ENCODE measurements around the gene TMEM135.

Gene TMEM135

DNA sequence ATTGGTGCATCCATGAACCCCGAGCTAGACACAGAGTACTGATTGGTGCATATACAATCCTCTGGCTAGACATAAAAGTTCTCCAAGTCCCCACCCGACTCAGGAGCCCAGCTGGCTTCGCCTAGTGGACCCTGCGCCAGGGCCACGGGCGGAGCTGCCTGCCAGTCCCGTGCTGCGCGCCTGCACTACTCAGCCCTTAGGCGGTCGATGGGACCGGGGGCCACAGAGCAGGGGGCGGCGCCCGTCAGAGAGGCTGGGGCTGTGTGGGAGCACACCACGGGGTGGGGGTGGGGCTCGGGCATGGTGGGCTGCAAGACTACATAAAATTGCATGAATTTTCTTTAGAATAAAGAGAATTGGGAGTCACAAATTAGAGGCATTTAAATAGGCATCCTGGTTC, 248.6 kb downstream of the TMEM135 start:
- no peaks in the 10 kb centered on the region for H3K27me3 ChIP-seq (ENCODE audit: control insufficient read depth in 1 of 2, insufficient read depth in 2 of 2, low read length in 2 of 2)
- no peaks in the 10 kb centered on the region for H3K9me3 ChIP-seq (ENCODE audit: control insufficient read depth in 1 of 2, low read length in 2 of 2)
- H3K4me1 ChIP-seq (ENCODE audit: control insufficient read depth in 1 of 2, insufficient read depth in 2 of 2, low read length in 2 of 2): no peaks in the 10 kb centered on the region
- H3K9ac ChIP-seq (ENCODE audit: low read depth in 1 of 2, low read length in 2 of 2): no peak overlapping the region
- H3K36me3 ChIP-seq (ENCODE audit: control insufficient read depth in 1 of 2, insufficient read depth in 2 of 2, low read length in 2 of 2): no peaks in the 10 kb centered on the region
- no peak overlapping the region for H3K4me3 ChIP-seq (ENCODE audit: low read depth in 1 of 2, low read length in 2 of 2)
- no peak overlapping the region for H3K27ac ChIP-seq (ENCODE audit: low read depth, low read length)

DNA sequence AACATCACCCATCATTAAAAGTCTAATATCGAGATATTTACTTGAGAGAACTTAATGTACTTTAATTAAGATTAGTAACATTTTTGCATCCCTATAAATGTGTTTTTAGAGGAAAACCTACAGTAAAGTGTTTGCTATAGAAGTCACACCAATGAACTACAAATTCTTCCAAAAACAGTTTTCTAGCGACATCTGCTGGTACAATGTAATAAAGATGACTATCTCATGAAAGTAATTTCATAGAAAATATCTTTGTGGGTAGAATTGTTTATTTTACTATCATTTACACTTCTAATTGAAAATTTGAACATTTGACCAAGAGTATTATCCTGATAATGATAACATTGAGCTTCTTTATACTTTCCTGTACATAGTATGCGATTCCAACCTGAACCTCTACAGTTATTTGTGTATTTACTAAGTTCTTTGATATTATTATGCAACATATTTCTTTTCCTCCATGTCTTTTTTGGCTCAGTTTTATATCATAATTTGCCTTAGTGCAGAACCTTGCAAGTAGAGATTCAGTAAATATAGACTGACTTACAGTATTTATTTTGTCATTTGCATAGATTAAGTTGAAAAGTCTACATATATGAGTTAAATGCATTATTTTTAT, 252.7 kb downstream of the TMEM135 start:
- H3K27ac ChIP-seq (ENCODE audit: low read depth, low read length): no peak overlapping the region

DNA sequence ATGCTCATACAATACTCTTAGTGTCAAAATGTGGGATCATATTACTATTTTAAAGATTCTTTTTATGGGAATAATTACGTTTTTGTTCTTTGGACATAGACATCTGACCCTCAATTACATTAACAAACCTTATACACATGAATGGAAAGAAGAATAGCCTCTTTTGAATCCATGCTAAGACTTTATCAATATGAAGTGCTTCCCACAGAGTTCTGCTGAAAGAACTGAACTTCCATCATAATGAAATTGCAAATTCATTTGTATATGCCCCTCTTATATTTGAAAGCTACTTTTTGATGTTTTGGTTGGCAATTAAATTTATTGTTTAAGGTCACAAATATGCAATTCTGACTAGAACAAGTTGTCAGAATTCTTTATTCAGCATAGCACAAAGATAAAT, 254.9 kb downstream of the TMEM135 start:
- no peak overlapping the region for H3K27ac ChIP-seq (ENCODE audit: low read depth, low read length)
- no peaks in the 10 kb centered on the region for H3K27me3 ChIP-seq (ENCODE audit: control insufficient read depth in 1 of 2, insufficient read depth in 2 of 2, low read length in 2 of 2)
- no peak overlapping the region for H3K4me3 ChIP-seq (ENCODE audit: low read depth in 1 of 2, low read length in 2 of 2)
- no peaks in the 10 kb centered on the region for H3K4me1 ChIP-seq (ENCODE audit: control insufficient read depth in 1 of 2, insufficient read depth in 2 of 2, low read length in 2 of 2)
- H3K9ac ChIP-seq (ENCODE audit: low read depth in 1 of 2, low read length in 2 of 2): no peak overlapping the region
- H3K36me3 ChIP-seq (ENCODE audit: control insufficient read depth in 1 of 2, insufficient read depth in 2 of 2, low read length in 2 of 2): no peaks in the 10 kb centered on the region
- H3K9me3 ChIP-seq (ENCODE audit: control insufficient read depth in 1 of 2, low read length in 2 of 2): no peaks in the 10 kb centered on the region

More for the DNA sequence above, 252.7 kb downstream of the TMEM135 start:
- Histone ChIP-seq H3K4me1 (ENCODE audit: control insufficient read depth in 1 of 2, insufficient read depth in 2 of 2, low read length in 2 of 2) (no peaks in the 10 kb centered on the region), H3K9me3 (ENCODE audit: control insufficient read depth in 1 of 2, low read length in 2 of 2) (no peaks in the 10 kb centered on the region), H3K9ac (ENCODE audit: low read depth in 1 of 2, low read length in 2 of 2) (no peak overlapping the region), H3K36me3 (ENCODE audit: control insufficient read depth in 1 of 2, insufficient read depth in 2 of 2, low read length in 2 of 2) (no peaks in the 10 kb centered on the region), H3K27me3 (ENCODE audit: control insufficient read depth in 1 of 2, insufficient read depth in 2 of 2, low read length in 2 of 2) (no peaks in the 10 kb centered on the region), H3K4me3 (ENCODE audit: low read depth in 1 of 2, low read length in 2 of 2) (no peak overlapping the region)

GRCh38 chr11:87295237-87295636, 257.5 kb downstream of the TMEM135 start:
- H3K9ac ChIP-seq (ENCODE audit: low read depth in 1 of 2, low read length in 2 of 2): no peak overlapping the region
- H3K4me1 ChIP-seq (ENCODE audit: control insufficient read depth in 1 of 2, insufficient read depth in 2 of 2, low read length in 2 of 2): peaks cover 0 to under 1% of the 10 kb centered on the region in 2 donors
- H3K4me3 ChIP-seq (ENCODE audit: low read depth in 1 of 2, low read length in 2 of 2): no peak overlapping the region
- H3K36me3 ChIP-seq (ENCODE audit: control insufficient read depth in 1 of 2, insufficient read depth in 2 of 2, low read length in 2 of 2): no peaks in the 10 kb centered on the region
- no peak overlapping the region for H3K27ac ChIP-seq (ENCODE audit: low read depth, low read length)
- no peaks in the 10 kb centered on the region for H3K9me3 ChIP-seq (ENCODE audit: control insufficient read depth in 1 of 2, low read length in 2 of 2)
- no peaks in the 10 kb centered on the region for H3K27me3 ChIP-seq (ENCODE audit: control insufficient read depth in 1 of 2, insufficient read depth in 2 of 2, low read length in 2 of 2)

DNA sequence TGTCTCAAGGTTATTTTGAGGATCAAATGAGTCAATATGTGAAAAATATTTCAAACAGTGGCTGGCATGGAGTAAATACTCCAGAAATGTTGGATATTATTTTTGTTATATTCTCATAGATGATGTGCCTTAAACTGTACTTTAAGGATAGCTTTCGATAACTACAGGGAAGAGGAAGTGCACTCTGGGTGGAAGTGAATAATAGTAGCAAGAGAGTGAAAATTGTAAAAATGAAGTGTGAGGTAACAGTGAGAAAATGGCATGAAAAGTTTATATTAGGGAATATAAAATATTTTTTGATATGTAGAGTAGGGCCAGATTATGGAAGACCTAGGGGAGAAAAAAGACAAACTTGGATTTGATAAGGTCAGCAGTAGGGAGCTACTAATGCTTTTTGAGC, 258.9 kb downstream of the TMEM135 start:
- Histone ChIP-seq H3K9ac (ENCODE audit: low read depth in 1 of 2, low read length in 2 of 2) (no peak overlapping the region), H3K36me3 (ENCODE audit: control insufficient read depth in 1 of 2, insufficient read depth in 2 of 2, low read length in 2 of 2) (no peaks in the 10 kb centered on the region), H3K4me1 (ENCODE audit: control insufficient read depth in 1 of 2, insufficient read depth in 2 of 2, low read length in 2 of 2) (peaks cover 4 to 8% of the 10 kb centered on the region in 2 donors), H3K9me3 (ENCODE audit: control insufficient read depth in 1 of 2, low read length in 2 of 2) (no peaks in the 10 kb centered on the region), H3K27me3 (ENCODE audit: control insufficient read depth in 1 of 2, insufficient read depth in 2 of 2, low read length in 2 of 2) (no peaks in the 10 kb centered on the region), H3K27ac (ENCODE audit: low read depth, low read length) (no peak overlapping the region), H3K4me3 (ENCODE audit: low read depth in 1 of 2, low read length in 2 of 2) (no peak overlapping the region)

- peaks cover 4 to 8% of the 10 kb centered on the region in 2 donors for H3K4me1 ChIP-seq (ENCODE audit: control insufficient read depth in 1 of 2, insufficient read depth in 2 of 2, low read length in 2 of 2)
- no peaks in the 10 kb centered on the region for H3K36me3 ChIP-seq (ENCODE audit: control insufficient read depth in 1 of 2, insufficient read depth in 2 of 2, low read length in 2 of 2)
- H3K4me3 ChIP-seq (ENCODE audit: low read depth in 1 of 2, low read length in 2 of 2): no peak overlapping the region
- no peaks in the 10 kb centered on the region for H3K27me3 ChIP-seq (ENCODE audit: control insufficient read depth in 1 of 2, insufficient read depth in 2 of 2, low read length in 2 of 2)
- H3K9ac ChIP-seq (ENCODE audit: low read depth in 1 of 2, low read length in 2 of 2): no peak overlapping the region
- no peaks in the 10 kb centered on the region for H3K9me3 ChIP-seq (ENCODE audit: control insufficient read depth in 1 of 2, low read length in 2 of 2)
- no peak overlapping the region for H3K27ac ChIP-seq (ENCODE audit: low read depth, low read length)
Observed at GRCh38 chr11:87298155-87298554, 260.4 kb downstream of the TMEM135 start.

GRCh38 chr11:87299041-87299481, 261.3 kb downstream of the TMEM135 start:
- Histone ChIP-seq H3K9ac (ENCODE audit: low read depth in 1 of 2, low read length in 2 of 2) (no peak overlapping the region), H3K27ac (ENCODE audit: low read depth, low read length) (no peak overlapping the region), H3K4me1 (ENCODE audit: control insufficient read depth in 1 of 2, insufficient read depth in 2 of 2, low read length in 2 of 2) (peaks cover 4 to 8% of the 10 kb centered on the region in 2 donors), H3K36me3 (ENCODE audit: control insufficient read depth in 1 of 2, insufficient read depth in 2 of 2, low read length in 2 of 2) (no peaks in the 10 kb centered on the region), H3K27me3 (ENCODE audit: control insufficient read depth in 1 of 2, insufficient read depth in 2 of 2, low read length in 2 of 2) (no peaks in the 10 kb centered on the region), H3K9me3 (ENCODE audit: control insufficient read depth in 1 of 2, low read length in 2 of 2) (no peaks in the 10 kb centered on the region), H3K4me3 (ENCODE audit: low read depth in 1 of 2, low read length in 2 of 2) (no peak overlapping the region)

- no peaks in the 10 kb centered on the region for H3K9me3 ChIP-seq (ENCODE audit: control insufficient read depth in 1 of 2, low read length in 2 of 2)
- H3K36me3 ChIP-seq (ENCODE audit: control insufficient read depth in 1 of 2, insufficient read depth in 2 of 2, low read length in 2 of 2): no peaks in the 10 kb centered on the region
Observed at GRCh38 chr11:87300640-87301380, 263.1 kb downstream of the TMEM135 start.

GRCh38 chr11:87301785-87302540, 264.2 kb downstream of the TMEM135 start:
- Histone ChIP-seq H3K4me3 (ENCODE audit: low read depth in 1 of 2, low read length in 2 of 2) (no peak overlapping the region), H3K9ac (ENCODE audit: low read depth in 1 of 2, low read length in 2 of 2) (no peak overlapping the region), H3K36me3 (ENCODE audit: control insufficient read depth in 1 of 2, insufficient read depth in 2 of 2, low read length in 2 of 2) (no peaks in the 10 kb centered on the region), H3K27me3 (ENCODE audit: control insufficient read depth in 1 of 2, insufficient read depth in 2 of 2, low read length in 2 of 2) (no peaks in the 10 kb centered on the region), H3K4me1 (ENCODE audit: control insufficient read depth in 1 of 2, insufficient read depth in 2 of 2, low read length in 2 of 2) (peaks cover 4 to 8% of the 10 kb centered on the region in 2 donors), H3K9me3 (ENCODE audit: control insufficient read depth in 1 of 2, low read length in 2 of 2) (no peaks in the 10 kb centered on the region), H3K27ac (ENCODE audit: low read depth, low read length) (no peak overlapping the region)

More at GRCh38 chr11:87300640-87301380, 263.1 kb downstream of the TMEM135 start:
- Histone ChIP-seq H3K27ac (ENCODE audit: low read depth, low read length) (no peak overlapping the region), H3K4me3 (ENCODE audit: low read depth in 1 of 2, low read length in 2 of 2) (peak overlapping the region in 1 of 2 donors; percentile 7), H3K27me3 (ENCODE audit: control insufficient read depth in 1 of 2, insufficient read depth in 2 of 2, low read length in 2 of 2) (no peaks in the 10 kb centered on the region), H3K4me1 (ENCODE audit: control insufficient read depth in 1 of 2, insufficient read depth in 2 of 2, low read length in 2 of 2) (peaks cover 4 to 8% of the 10 kb centered on the region in 2 donors), H3K9ac (ENCODE audit: low read depth in 1 of 2, low read length in 2 of 2) (no peak overlapping the region)

DNA sequence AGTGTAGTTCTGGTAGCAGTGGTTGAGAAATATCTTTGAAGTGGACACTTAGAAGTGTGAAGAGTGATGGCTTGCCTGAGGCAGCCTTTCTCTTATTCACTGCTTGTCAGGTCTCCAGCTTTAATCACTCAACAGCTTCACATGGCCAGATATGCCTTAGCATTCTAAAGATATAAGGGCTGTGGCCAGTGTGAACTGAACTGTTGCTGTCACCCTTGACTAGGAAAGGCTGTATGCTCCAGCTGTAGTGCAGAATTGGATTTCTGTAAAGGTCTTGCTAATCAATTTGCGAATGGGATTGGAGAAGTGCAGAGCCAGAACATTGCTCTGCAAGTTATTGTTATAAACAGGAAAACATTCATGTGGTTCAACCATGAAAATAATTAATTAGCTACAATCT, 266.7 kb downstream of the TMEM135 start:
- Histone ChIP-seq H3K9me3 (ENCODE audit: control insufficient read depth in 1 of 2, low read length in 2 of 2) (no peaks in the 10 kb centered on the region), H3K36me3 (ENCODE audit: control insufficient read depth in 1 of 2, insufficient read depth in 2 of 2, low read length in 2 of 2) (no peaks in the 10 kb centered on the region), H3K4me1 (ENCODE audit: control insufficient read depth in 1 of 2, insufficient read depth in 2 of 2, low read length in 2 of 2) (peaks cover 4 to 8% of the 10 kb centered on the region in 2 donors), H3K27me3 (ENCODE audit: control insufficient read depth in 1 of 2, insufficient read depth in 2 of 2, low read length in 2 of 2) (no peaks in the 10 kb centered on the region), H3K9ac (ENCODE audit: low read depth in 1 of 2, low read length in 2 of 2) (no peak overlapping the region), H3K27ac (ENCODE audit: low read depth, low read length) (no peak overlapping the region), H3K4me3 (ENCODE audit: low read depth in 1 of 2, low read length in 2 of 2) (no peak overlapping the region)

Data from duodenal mucosa (tissue), 2 donors.